Activated CD8-positive, alpha-beta T cell treated with anti-CD3 and anti-CD28 coated beads for 36 hours (primary cell): ENCODE data around the gene CORO6. TPM values are rescaled to one million over a fixed set of nuclear protein-coding genes. Genes with fewer than 3 reads are reported as not detected.

Source experiments
- ATAC-seq: fragments of 200-7000 bp; cut with Tn5 transposase; one replicate; pipeline ENCODE4 v1.10.0; 2021; ENCODE audit warnings: mild to moderate bottlenecking, moderate library complexity
- CTCF ChIA-PET: fragments of 350-600 bp; sonication (Branson Sonifier 250); formaldehyde crosslinking; loops from one replicate; lab custom pipeline; 2021; ENCODE audit warnings: antibody characterized with exemption; lab: Charles Lee
- POLR2A ChIA-PET: fragments of 350-600 bp; sonication (Branson Sonifier 250); formaldehyde crosslinking; loops from one replicate; lab custom pipeline; 2021; ENCODE audit warnings: antibody characterized with exemption; lab: Charles Lee
- DNase-seq: peaks from one replicate; pipeline ENCODE4 v3.0.0-alpha.2; 2020
- H3K27ac Mint-ChIP-seq: one replicate; pipeline ENCODE4 v1.8.0; 2021; ENCODE audit warnings: mild to moderate bottlenecking, mixed read lengths
- H3K27me3 Mint-ChIP-seq: one replicate; pipeline ENCODE4 v1.8.0; 2021; ENCODE audit warnings: mixed read lengths
- H3K36me3 Mint-ChIP-seq: one replicate; pipeline ENCODE4 v1.8.0; 2021; ENCODE audit warnings: low read depth, mixed read lengths
- H3K4me1 Mint-ChIP-seq: one replicate; pipeline ENCODE4 v1.8.0; 2021; ENCODE audit warnings: low read depth, mixed read lengths
- H3K4me3 Mint-ChIP-seq: one replicate; pipeline ENCODE4 v1.8.0; 2021; ENCODE audit warnings: mild to moderate bottlenecking, moderate library complexity, mixed read lengths
- H3K9me3 Mint-ChIP-seq: one replicate; pipeline ENCODE4 v1.8.0; 2021; ENCODE audit warnings: mixed read lengths
- intact Hi-C: fragments of 100-400 bp; cut with micrococcal nuclease; formaldehyde crosslinking; loops from one replicate; pipeline ENCODE4 v1.10.0; 2022
- total RNA-seq, 2 experiments: library from RNA; stranded (reverse); gene quantifications; one replicate each; pipeline ENCODE4 v1.2.3, GENCODE V29; 2021
- TF ChIP-seq, protein P1 (sequence below): fragments of 200-600 bp; IDR thresholded peaks from one replicate; pipeline ENCODE4 v1.8.0; 2022; ENCODE audit warnings: antibody characterized with exemption, mild to moderate bottlenecking

The CORO6 gene
- total RNA-seq, 2 experiments from 2014 or later: 11.6 to 13.0 TPM

DNA sequence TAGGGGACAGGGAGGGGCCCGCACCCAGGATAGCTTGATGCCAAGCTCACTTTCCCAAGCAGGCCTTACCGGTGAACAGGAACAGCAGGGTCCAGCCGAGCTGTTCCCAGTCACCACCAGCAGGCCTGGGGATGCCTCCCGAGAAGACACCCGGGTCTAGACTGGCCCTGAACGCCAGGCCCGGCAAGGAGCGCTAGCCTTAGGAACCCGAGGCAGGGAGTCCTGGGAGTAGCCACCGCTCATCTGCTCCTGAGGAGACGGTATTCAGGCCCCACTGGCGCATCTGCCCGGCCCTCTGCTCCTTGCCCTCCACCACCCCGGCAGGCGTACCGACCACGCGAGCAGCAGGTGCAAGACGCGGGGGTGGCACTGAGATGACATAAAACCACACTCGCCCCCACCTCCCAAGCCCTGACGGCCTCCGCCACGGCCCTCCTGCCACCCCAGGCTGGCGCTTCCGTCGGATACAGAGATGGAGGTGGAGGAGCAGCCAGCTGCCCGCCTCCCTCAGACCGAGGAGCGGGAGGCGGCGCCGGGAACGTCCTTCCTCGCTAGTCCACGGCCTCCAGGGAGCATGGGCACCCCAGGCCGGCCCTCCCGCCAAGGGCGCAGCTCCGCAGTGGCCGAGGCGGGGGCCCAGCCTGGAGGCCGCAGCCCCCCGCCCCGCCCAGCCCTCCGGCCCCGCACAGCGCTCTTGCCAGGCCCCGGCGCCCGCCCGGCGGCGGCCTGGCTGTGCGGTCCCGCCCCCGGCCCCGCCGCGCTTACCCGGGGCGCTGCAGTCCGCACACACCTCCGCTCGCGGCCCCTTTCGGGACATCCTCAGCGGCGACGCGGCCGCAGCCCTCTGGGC lies 33.9 kb downstream of the CORO6 start:
- H3K4me3 Mint-ChIP-seq: peak overlapping the region; percentile 87
- H3K36me3 Mint-ChIP-seq: peaks cover 6% of the 10 kb centered on the region
- DNase-seq (peak; percentile 78), ATAC-seq (peak; percentile 6)
- intact Hi-C loops: no loop called here
- H3K27ac Mint-ChIP-seq: peak overlapping the region; percentile 84
- H3K4me1 Mint-ChIP-seq: peaks cover 70% of the 10 kb centered on the region
- no peaks in the 10 kb centered on the region for H3K27me3 Mint-ChIP-seq
- H3K9me3 Mint-ChIP-seq: no peaks in the 10 kb centered on the region
- ChIA-PET CTCF (interaction anchor here (1.0 to 14.9 kb wide), 5 partner anchors 9 to 28 kb away, joined by 3 to 172 read pairs (median 6); partner anchors contain the start of gene TP53I13), POLR2A (interaction anchor here (0.5 to 3.3 kb wide), 5 partner anchors 15 to 918 kb away, joined by 3 to 19 read pairs (median 8); partner anchors contain the start of gene TP53I13)
- TF ChIP-seq, protein P1, sequence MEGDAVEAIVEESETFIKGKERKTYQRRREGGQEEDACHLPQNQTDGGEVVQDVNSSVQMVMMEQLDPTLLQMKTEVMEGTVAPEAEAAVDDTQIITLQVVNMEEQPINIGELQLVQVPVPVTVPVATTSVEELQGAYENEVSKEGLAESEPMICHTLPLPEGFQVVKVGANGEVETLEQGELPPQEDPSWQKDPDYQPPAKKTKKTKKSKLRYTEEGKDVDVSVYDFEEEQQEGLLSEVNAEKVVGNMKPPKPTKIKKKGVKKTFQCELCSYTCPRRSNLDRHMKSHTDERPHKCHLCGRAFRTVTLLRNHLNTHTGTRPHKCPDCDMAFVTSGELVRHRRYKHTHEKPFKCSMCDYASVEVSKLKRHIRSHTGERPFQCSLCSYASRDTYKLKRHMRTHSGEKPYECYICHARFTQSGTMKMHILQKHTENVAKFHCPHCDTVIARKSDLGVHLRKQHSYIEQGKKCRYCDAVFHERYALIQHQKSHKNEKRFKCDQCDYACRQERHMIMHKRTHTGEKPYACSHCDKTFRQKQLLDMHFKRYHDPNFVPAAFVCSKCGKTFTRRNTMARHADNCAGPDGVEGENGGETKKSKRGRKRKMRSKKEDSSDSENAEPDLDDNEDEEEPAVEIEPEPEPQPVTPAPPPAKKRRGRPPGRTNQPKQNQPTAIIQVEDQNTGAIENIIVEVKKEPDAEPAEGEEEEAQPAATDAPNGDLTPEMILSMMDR: no peak

DNA sequence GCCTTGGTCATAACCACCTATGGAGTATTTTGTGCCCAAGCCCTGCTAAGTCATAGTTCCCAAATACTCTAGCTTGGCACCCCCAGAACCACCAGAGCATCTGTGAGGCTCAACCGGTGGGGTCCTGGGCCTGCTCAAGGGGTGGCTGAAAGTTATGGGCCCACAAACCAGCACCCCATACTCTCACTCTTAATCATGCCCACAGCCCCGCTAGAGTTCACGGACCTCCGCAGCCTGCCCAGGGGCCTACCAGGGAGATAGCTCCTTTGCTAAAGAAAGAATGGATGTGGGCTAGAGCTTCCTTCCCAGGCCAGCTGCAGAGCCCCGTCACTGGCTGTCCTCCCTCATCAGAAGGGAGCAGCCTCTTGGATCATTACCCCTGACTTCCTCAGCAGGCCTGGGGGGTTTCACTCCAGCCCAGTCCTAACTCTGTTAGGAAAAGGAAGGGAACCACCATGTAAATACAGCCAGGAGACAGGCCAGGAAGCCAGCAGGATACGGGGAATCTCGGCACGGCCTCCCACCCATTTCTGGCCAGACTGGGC lies 34.6 kb downstream of the CORO6 start:
- ChIA-PET POLR2A (interaction anchor here (0.5 to 3.3 kb wide), 7 partner anchors 11 to 919 kb away, joined by 3 to 19 read pairs (median 8); partner anchors contain the start of gene TP53I13), CTCF (interaction anchor here (1.0 to 14.9 kb wide), 5 partner anchors 9 to 29 kb away, joined by 3 to 172 read pairs (median 6); partner anchors contain the start of gene TP53I13)
- H3K27me3 Mint-ChIP-seq: no peaks in the 10 kb centered on the region
- peak overlapping the region; percentile 84 for H3K27ac Mint-ChIP-seq
- peak overlapping the region; percentile 87 for H3K4me3 Mint-ChIP-seq
- no peaks in the 10 kb centered on the region for H3K9me3 Mint-ChIP-seq
- peak; percentile 31 for DNase-seq
- H3K36me3 Mint-ChIP-seq: peaks cover 13% of the 10 kb centered on the region
- peaks cover 73% of the 10 kb centered on the region for H3K4me1 Mint-ChIP-seq
- intact Hi-C loops: no loop called here
- TF ChIP-seq, protein P1: no peak
- no peak for ATAC-seq

DNA sequence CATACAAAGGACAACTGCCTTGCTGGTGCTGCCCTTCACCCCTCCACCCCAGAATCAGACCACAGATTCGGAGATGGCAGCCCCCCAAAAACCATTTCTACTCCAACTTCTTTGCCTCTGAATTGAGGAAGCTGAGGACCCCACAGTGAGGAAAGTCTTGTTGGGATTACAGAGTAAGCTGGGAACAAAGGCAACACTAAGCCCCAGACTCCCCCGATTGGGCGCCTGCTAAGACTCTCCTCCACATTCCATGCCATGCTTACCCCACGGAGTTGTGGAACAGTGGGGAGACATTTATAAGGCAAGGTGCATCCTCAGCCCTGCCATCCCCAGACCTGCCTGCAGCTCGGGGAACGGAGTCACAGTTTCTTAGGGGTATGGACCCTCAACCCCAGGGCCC lies 35.1 kb downstream of the CORO6 start:
- TF ChIP-seq, protein P1: no peak
- Mint-ChIP-seq H3K27me3 (no peaks in the 10 kb centered on the region), H3K4me3 (peak overlapping the region; percentile 87), H3K36me3 (peaks cover 18% of the 10 kb centered on the region), H3K27ac (peak overlapping the region; percentile 84), H3K4me1 (peaks cover 69% of the 10 kb centered on the region), H3K9me3 (no peaks in the 10 kb centered on the region)
- ChIA-PET POLR2A (interaction anchor here (0.6 to 3.3 kb wide), 6 partner anchors 11 to 30 kb away, joined by 3 to 19 read pairs (median 6); partner anchors contain the start of gene TP53I13), CTCF (interaction anchor here (1.0 to 14.9 kb wide), 4 partner anchors 14 to 29 kb away, joined by 3 to 172 read pairs (median 8); partner anchors contain the start of gene TP53I13)
- no peak for ATAC-seq
- no peak for DNase-seq
- intact Hi-C loops: no loop called here

DNA sequence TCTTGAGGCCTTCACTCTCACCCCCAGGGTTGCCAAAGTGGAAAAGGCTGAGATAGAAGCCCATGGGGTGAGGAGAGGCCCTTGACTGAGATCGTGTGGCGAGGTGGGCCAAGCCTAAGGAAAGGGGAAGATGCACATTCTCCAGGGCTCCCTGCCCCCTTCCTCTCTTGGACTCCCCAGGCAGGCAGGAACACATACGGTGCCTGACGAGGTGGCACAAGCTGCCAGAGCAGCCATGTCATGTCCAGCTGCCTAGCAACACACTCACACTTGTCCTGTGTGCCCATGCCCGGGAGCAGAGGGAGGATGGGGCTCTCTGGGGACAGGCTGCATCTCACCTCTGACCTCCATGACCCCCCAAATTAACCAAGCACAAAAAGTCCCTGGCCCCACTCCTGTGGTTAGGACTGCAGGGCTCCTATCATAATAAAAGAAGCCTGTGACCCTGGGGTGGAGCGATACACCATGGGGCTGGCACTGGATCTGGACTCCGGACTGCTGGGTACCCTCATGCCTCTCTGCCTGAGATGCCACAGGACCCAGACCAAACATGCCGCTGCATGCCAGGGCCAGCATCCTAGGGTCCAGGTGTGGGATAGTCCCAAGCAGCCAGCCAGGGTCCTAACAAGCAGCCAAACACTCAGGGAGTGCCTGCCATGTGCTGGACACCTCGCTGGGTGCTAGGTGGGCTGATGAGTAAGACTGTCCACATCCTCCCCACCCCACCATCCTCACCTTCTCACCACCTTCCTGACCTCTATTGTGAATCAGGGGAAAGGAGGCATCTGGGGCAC lies 35.8 kb downstream of the CORO6 start:
- ATAC-seq: no peak
- Mint-ChIP-seq H3K36me3 (peaks cover 24% of the 10 kb centered on the region), H3K9me3 (no peaks in the 10 kb centered on the region), H3K4me1 (peaks cover 64% of the 10 kb centered on the region), H3K27me3 (no peaks in the 10 kb centered on the region), H3K4me3 (peak overlapping the region; percentile 87), H3K27ac (peak overlapping the region; percentile 84)
- CTCF ChIA-PET: interaction anchor here (0.9 to 14.9 kb wide), 7 partner anchors 7 to 192 kb away, joined by 3 to 172 read pairs (median 7); partner anchors contain the start of gene TP53I13
- intact Hi-C loops: no loop called here
- POLR2A ChIA-PET: interaction anchor here (1.1 to 3.3 kb wide), 7 partner anchors 10 to 31 kb away, joined by 3 to 19 read pairs (median 4); partner anchors contain the start of gene TP53I13
- TF ChIP-seq, protein P1: no peak
- DNase-seq: peak; percentile 27
